Stimulated activated CD8-positive, alpha-beta memory T cell treated with anti-CD3 and anti-CD28 coated beads, Interleukin-12 subunit alpha, Interleukin-12 subunit beta, amount 100 ng/mL, for 24 hours (primary cell): ENCODE results near the gene GPR17.

Source experiments
- DNase-seq: peaks from one replicate; pipeline ENCODE4 v3.0.0-alpha.2; 2020; ENCODE audit errors: extremely low read depth

The GPR17 gene

DNA sequence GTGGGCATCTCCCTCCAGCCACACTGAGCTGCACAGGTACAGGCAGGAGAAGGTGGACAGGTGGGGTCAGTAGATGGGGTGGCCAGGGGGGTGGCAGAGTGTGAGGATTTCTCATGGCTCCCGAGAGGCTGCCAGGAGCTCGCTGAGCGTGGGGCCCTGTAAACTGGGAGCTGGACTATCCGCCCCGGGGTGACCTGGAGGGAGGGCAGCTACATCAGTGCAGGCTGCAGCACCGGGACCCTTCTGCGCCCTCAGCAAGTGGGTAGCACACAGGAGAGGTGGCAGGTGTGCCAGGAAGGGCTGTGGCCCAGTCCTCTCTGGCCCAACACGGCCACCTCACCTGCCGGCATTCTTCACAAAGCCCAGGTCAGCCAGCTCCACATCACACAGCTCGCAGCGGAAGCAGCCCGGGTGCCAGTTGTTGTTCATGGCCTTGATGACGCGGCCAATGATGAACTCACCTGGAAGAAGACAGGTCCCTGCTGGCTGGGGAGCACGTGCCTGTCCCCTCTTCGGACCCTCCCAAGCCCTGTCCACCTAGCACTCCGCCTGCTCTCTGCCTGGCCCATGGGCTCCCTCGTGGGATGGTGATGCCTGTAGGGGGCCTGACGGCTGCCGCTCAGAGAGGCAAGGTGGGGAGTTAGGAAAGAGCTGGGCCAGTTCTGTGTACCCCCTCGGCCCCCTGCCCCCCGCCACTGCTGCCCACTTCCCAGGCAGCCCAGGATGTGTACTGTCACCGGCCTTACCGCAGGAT is 8.3 kb downstream of the GPR17 start:
- no peak for DNase-seq

DNA sequence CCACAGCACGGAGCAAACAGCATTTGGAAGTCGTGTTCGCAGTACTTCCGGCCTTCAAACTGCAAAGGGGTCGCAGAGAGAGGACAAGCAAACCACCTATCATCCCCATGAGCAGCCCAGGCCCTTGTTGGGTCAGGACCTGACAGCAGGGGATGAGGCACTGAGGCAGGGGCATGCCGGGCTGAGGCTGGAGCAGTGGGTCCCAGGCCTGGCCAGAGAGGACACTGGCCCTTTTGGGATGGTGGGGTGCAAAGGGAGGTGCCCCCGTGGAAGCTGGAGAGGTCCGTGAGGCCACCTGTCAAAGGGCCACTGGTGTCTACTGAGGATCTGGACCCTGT is 8.9 kb downstream of the GPR17 start:
- no peak for DNase-seq

DNA sequence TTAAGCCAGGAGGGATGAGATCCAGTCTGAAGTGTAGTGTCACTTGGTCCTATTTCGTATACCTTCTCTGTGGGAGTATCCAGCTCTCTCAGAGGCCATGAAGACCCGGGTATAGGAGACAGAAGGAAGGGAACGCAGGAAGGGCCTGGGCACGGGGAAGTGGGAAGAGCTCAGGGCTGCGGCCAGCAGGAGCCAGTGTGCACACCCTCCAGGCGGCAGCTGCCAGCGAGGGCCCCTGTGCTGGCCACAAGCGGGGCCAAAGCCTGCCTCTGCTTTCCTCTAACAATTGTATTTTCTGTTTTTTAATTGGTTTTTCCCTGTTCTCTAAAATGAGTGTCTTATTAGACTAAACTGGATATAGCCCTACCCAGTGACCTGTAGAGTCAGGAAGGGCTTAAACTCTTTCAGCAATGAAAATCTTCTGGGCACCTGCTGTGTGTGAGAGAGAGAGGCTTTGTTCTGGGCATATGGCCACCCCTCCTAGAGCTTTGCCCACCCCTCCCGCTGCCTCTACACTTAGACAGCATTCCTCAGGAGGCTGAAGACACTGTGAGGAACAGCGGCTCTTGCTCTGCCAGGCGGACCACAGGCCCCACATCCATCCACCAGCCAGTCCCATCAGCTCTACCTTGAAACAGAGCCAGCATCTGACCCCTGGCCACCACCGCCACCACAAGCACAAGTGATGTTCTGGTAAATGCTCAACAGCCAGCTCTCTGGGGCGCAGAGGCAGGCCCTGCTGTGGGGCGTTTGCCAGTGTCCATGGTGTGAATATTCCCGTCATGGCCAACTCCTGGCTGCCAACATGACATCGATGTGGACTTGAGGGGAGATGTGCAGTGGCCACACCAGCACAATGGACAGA is 9.5 kb downstream of the GPR17 start:
- DNase-seq = no peak

DNA sequence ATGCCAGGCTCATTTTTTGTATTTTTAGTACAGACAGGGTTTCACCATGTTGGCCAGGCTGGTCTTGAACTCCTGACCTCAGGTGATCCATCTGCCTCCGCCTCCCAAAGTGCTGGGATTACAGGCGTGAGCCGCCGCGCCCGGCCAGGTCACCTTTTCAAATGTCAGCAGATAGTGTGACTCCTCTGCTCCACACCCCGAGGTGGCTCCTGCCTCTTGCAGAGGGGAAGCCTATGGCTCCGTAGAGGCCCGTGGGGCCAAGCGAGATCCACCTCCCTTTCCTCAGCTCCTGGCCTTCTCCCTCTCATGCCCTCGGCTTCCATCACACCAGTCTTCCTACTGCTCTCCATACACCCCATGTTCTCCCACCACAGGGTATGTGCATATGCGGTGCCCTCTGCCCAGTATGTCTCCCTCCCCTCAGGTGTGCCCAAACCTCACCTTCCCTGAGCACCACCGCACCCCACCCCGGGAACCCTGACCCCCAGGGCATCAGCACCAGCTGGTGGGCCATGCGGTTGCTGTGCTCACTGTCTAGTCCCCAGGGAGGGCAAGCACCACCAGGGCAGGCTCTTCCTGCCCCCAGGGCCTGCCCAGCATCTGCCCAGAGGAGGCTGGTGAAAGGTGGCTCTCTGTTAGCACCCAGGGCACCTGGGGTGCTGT is 10.7 kb downstream of the GPR17 start:
- no peak for DNase-seq

DNA sequence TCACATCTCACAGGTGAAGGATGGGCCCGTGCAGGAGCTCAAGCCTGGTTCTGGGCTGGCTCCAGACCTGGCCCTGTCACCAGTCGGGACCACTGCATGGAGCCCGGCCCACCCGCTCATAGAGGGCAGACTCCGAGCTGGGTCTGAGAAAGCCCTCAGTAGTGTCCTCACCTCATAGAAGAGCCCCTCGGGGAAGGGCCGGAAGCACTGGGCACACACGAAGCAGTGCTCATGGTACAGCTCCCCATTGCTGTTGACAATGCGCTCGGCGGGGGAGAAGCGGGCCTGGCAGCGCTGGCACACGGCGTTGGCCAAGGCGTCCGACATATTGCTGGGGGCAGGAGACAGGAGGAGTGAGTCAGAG is 11.3 kb downstream of the GPR17 start:
- DNase-seq = no peak

DNA sequence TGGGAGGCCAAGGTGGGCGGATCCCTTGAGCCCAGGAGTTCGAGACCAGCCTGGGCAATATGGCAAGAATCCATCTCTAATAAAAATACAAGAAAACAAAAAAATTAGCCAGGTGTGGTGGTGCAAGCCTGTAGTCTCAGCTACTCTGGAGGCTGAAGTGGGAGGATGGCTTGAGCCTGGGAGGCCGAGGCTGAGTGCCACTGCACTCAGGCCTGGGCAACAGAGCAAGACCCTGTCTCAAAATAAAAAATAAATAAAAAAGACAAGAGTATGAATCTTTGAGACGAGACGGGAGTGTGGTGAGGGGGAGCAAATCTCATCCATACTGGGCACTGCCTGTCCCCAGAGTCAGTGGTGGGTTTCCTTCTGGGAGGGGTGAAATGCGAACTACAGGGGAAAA is 12.2 kb downstream of the GPR17 start:
- DNase-seq = no peak

DNA sequence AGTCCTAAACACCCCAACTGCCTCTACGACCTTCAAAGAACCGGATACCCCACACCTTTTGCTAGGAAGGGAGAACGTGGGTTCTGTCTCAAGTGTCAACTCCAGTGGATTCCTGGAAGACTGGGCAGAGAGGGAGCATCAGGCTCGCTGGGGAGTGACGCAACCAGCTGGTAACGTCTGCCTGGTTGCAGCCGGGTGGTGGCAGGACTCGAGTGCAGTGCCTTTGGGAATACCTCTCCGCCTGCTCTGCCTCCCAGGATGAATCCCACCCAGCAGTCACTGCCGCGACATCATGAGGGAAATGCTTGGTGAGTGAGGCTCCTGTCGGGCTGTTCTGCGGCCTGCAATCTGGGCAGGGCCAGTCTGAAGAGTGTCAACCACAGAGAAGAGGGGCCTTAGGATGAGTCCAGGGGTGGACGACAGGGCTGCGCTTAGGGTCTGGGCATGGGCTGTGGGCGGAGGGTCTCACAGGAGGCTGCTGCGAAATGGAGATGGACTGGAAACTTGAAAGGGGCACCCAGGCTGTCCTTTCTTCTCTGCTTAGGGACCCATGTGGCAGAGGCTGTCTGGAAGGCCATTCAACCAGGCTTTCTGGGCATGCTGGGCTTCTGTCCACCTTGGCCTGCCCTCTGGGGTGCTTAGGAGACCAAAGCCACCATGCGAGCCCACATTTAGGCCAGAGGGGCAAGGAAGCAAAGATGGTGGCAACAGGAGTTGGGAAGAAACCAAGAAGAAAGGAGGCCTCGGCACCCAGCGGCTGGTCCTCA is 12.9 kb downstream of the GPR17 start:
- DNase-seq = no peak

DNA sequence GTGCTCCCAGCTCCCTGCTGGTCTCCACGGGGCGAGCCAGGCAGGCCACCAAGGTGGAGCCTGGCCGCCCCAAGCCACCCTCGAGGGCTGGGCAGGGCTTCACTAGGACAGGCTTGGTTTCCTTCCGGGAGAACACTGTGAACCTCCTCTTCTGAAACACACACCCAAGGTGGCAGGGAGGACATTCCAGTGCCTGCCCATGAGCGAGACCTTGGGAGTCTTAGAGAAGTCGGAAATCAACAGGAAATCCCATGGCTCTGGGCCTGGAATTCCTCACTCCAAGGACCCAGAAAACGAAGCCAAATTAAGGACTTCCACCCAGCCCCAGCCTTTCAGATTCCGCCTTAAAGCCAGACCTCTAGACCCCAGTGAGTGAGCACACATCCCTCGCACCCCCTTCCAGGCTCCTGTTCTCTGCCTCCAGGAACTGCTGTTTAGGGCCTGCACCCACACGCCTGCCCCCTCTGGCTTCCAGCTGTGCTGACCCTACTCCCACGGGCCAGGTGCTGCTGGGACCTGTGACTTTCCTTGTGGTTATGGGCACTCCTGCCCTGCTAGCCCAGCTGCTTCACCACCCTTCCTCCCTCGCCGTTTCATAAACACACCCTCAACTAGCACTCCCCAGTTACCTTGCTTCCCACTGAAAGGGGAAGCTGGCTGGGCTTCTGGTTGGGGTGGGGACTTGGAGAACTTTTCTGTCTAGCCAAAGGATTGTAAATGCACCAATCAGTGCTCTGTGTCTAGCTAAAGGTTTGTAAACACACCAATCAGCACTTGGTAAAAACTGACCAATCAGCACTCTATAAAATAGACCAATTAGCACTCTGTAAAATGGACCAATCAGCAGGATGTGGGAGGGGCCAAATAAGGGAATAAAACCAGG is 13.7 kb downstream of the GPR17 start:
- no peak for DNase-seq

DNA sequence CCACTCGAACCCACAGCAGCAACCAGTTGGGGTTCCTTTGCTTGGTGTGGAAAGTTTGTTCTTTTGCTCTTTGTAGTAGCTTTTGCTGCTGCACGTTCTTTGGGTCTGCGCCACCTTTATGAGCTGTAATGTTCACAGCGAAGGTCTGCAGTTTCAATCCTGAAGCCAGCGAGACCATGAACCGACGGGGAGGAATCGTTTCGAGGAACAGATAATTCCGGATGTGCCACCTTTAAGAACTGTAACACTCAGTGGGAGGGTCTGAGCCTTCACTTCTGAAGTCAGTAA is 14.3 kb downstream of the GPR17 start:
- DNase-seq = no peak

DNA sequence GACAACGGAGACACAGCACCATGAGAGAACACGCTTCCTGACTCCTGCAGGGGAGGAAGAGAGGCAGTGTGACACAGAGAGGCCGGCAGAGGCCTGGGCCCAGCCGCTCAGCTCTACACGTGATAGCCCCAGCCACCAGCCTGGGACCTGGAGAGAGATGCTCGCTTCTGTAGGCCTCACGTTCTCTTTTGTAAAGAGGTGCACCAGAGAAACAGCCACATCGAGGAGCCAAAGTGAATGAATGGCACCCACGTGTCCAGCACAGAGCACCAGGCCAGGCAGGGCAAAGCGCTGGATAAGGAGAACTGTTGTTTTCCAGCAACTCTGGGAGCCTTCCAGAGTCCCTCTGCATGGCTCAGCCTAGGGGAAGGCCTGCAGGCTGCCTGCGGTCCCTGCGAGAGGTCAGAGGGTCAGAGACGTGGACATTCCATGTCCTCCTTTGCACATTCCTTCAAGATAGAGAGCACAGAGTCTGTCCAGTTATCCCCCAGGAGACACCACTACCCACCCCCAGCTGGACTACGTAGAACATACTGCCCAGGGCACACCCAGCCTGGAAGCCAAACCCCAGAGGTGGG is 15.2 kb downstream of the GPR17 start:
- DNase-seq = no peak

DNA sequence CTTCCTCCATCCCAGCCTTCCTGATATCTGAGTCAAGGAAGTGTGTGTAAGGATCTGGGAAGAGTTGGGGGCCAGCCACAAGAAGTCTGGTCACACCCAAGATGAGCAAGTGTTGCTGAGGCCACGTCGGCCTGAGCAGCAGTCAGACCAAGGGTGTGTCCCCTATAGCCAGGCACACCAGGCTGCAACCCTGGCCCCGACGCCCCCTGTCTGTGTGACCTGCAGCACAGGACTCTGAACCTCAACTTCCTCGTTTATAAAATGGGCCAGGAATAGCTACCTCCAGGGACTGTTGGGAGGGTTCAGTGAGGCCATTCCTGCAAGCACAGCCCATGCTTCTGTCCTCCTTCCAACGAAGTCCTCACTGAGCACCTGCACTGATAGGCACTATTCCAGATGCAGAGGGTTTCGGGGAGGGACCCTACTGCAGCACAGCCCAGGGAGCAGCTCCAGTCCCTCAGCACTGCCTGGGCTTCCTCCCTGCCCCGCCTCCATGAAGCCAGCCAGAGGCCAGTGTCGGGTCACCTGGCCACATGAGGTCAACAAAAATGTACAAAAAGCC is 16.1 kb downstream of the GPR17 start:
- no peak for DNase-seq

DNA sequence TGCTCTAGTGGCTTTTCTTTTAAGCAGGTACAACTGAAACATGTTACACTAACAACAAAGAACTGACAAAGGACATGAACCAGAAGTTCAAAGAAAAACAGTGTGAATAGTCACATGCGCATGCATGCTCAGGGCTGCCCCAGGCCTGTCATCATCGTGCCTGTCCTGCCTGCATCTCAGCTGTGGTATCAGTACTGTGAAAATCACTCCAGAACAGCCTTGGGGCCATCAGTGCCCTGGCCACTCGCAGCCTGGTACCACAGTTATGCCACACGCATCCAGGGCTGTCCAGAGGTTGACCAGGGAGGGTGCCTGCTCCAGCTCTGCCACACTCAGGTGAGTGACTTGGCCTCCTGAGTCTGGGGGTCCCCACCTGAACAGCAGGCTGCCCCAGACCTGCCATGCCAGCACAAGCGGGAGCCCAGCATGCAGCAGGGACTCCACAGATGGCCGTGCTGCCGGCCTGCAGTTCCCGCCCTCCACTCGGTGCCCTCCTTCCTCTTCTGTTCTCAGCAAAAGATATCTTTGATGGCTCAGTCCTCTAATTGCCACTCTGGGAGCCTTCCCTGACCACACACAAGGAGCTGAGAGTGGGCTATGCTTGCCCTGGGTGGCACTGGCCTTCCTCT is 17.1 kb downstream of the GPR17 start:
- DNase-seq = no peak

DNA sequence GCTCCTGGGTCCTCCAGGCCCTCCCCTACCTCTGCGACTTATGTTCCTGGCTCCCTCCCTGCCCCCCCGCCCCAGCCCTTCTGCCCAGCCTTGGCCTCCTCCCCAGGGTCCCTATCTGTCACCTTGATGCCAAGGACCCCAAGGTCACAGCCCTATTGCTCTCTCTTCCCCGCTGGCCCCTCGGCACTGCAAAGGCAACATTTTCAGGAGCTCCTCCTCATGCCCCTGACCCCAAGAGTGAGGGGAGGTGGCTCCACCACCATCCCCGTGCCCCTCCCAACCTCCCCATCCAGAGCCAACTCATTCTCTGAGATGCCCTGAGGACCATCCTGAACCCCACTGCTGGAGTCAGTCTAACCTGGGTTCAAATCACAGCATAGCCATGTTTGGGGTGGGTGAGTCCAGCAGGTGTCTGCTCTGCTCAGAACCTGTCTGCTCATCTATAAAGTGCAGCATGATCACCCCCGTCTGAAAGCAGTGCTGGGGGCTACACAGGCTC is 17.7 kb downstream of the GPR17 start:
- DNase-seq = no peak

DNA sequence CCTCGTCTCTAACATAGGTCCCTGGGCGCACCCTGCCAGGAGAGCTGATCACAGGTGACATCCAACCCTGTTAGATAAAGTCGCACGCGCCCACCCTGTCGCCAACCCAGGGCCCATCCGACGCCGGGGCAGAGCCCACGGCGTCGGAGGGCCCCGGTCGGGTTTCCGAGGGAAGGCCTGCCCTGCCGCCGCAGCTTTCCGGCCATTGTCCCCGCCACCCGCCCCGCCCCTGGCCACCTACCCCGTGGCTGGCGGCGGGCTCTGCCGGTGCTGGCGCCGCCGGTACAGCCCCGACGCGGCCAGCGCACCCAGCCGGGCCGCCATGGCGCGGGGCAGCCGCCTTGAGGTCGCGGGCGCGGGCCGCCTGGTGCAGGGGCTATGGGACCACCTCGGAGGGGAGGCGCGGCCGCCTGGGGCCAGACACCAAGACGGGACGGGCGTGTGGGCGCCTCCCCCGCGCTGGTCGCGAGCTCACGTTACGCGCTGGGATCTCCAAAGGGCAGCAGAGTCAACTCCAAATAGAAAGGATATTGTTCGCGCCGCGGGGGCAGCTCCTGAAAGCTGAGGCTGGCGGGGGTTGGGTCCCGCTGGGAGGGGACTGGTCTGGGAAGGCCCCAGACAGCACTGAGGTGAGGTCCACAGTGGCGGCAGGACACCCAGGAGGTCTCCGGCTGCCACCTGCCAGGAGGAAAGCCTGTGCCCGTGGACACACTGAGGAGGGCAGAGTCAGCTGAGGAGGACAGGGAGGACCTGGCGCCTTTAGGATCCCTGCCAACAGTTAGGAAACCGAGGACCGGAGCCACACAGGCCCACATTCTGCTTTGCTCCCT is 18.3 kb downstream of the GPR17 start:
- no peak for DNase-seq

DNA sequence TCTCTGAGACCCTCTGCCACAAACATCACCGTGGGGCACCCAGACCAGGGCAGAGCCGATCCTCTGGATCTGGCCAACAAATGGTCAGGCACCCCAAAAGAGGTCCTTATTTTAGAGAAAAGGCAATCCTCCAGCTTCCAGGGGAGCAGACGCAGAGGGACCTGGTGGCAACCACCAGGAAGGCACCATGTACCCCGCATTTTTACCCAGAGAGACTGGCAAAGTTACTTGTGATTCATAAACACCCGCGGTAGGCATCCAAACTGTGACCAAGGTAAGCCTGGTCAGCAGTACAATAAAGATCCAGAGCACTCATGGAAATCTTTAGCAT is 18.9 kb downstream of the GPR17 start:
- no peak for DNase-seq

DNA sequence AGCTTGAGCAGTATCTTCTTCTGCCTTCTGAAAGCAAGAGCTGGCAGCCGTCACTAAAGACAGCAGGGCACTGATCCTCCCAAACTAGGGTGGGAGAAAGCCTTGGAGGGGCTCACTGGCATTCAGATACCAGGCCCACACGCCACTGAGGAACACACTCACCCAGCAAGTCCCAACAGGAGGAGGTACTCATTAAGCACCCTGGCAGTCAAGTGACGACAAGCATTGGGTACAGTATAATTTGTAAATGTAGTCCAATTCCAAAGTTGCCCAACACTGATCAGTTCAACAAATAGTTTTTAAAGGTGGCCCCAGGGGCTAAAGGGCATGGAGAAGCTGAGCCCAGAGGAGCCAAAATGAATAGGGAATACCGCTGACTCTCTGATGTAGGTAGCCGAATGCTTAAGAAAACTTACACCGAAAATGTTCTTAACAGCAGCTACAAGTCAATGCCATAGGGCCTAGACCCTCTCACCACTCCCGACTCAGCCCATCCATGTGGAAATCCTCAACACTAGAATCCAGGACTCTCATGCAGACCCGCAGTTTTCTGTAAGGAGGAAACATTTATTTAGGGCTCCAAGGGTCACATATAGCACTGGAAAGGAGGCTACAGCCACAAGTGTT is 19.4 kb downstream of the GPR17 start:
- DNase-seq = no peak

DNA sequence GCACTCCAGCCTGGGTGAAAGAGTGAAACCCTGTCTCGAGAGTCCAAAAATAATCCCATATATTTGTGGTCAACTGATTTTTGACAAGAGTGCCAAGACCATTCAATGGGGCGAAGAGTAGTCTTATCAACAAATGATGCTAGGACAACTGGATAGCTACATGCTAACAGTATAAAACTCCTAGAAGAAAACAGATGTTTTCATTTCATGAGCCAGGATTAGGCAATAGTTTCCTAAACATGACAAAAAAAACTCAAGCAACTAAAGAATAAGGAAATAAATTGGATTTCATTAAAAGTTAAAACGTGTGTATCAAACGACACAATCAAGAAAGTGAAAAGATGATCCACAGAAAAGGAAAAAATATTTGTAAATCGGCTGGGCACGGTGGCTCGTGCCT is 23.1 kb downstream of the GPR17 start:
- DNase-seq = no peak

DNA sequence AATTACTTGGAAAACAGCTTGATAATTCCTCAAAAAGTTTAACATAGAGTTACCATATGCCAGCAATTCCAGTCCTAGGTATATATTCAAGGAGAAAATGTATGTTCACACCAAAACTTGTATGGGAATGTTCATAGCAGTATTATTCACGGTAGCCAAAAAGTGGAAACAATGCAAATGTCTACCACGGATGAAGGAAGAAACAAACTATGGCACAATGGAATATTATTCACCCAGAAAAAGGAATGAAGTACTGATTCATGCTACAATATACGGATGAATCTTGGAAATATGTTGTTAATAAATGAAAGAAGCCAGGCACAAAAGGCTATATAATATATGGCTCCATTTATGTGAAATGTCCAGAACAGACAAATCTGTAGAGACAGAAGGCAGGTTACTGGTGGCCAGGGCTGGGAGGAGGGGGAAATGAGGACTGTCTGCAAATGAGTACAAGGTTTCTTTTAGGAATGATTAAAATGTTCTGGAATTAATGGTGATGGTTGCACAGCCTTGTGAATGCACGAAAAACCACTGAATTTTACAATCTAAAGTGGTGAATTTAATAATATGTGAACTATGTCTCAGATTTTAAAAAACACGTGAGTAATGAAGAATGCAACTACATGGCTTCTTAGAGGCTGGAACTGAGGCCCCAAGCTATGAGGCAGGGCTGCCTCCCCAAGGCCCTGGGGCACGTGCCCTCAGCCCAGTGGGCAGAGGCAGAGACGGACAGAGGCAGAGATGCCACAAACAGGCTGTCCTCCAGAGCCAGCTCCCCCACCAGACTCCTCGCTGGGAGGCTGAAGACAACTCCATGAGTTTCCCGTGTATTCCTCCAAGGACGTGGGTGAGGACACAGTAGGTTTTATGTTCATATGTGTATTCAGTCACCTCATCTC is 24.4 kb downstream of the GPR17 start:
- no peak for DNase-seq
